HEK293T (cell line): Measurements from ENCODE around the gene MAP7.

Experiments
- BHLHE40 ChIP-seq: fragments of 450-650 bp; IDR thresholded peaks from 2 replicates; pipeline ENCODE4 v1.6.1; 2016; ENCODE audit warnings: mild to moderate bottlenecking, moderate library complexity, borderline replicate concordance
- FOXK2 ChIP-seq: fragments of 450-650 bp; IDR thresholded peaks from 2 replicates; pipeline ENCODE4 v1.6.1; 2016; ENCODE audit warnings: mild to moderate bottlenecking
- SUZ12 ChIP-seq: fragments of 450-650 bp; IDR thresholded peaks from 2 replicates; pipeline ENCODE4 v1.6.1; 2016; ENCODE audit warnings: mild to moderate bottlenecking
- ZNF384 ChIP-seq: fragments of 450-650 bp; IDR thresholded peaks from 2 replicates; pipeline ENCODE4 v1.6.1; 2016
- TF ChIP-seq, protein P1 (sequence below): fragments of 450-650 bp; IDR thresholded peaks from 2 replicates; pipeline ENCODE4 v1.6.1; 2016

- no peak for TF ChIP-seq ZNF384
- no peak for TF ChIP-seq BHLHE40
- TF ChIP-seq FOXK2 = no peak
- TF ChIP-seq, protein P1, sequence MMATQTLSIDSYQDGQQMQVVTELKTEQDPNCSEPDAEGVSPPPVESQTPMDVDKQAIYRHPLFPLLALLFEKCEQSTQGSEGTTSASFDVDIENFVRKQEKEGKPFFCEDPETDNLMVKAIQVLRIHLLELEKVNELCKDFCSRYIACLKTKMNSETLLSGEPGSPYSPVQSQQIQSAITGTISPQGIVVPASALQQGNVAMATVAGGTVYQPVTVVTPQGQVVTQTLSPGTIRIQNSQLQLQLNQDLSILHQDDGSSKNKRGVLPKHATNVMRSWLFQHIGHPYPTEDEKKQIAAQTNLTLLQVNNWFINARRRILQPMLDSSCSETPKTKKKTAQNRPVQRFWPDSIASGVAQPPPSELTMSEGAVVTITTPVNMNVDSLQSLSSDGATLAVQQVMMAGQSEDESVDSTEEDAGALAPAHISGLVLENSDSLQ = no peak
- no peak for TF ChIP-seq SUZ12
Observed at GRCh38 chr6:136370988-136371728, 179.1 kb downstream of the MAP7 start.
